Tibial nerve (tissue), 4 donors: ENCODE measurements around the gene MEDAG. TPM values are rescaled to one million over a fixed set of nuclear protein-coding genes. Genes with fewer than 3 reads are reported as not detected.
"Not testable (repeated sequence)": the region's sequence is repeated elsewhere in the genome, so short reads cannot be mapped to it uniquely, and the experiment has no call there.

Source experiments
- DNase-seq, 2 donors: peaks; one replicate each; pipeline ENCODE4 v3.0.0-alpha.2; 2019; ENCODE audit warnings: low spot score in 2 of 2
- H3K27ac ChIP-seq, 4 donors: fragments of 200-600 bp; sonication (generic) in 3 of 4; one replicate each; pipeline ENCODE4 v1.5.1; 2017 to 2019; ENCODE audit warnings: mild to moderate bottlenecking in 1 of 4
- H3K27me3 ChIP-seq, 2 donors: fragments of 200-600 bp; sonication (generic) in 1 of 2; one replicate each; pipeline versions ENCODE4 v1.5.1 to v1.6.0; 2017 to 2019
- H3K36me3 ChIP-seq, 3 donors: fragments of 200-600 bp; sonication (generic); one replicate each; pipeline ENCODE4 v1.5.1; 2018 to 2019
- H3K4me1 ChIP-seq, 4 donors: fragments of 200-600 bp; sonication (generic) in 3 of 4; one replicate each; pipeline ENCODE4 v1.5.1; 2017 to 2019
- H3K4me3 ChIP-seq, 4 donors: fragments of 200-600 bp; sonication (generic) in 3 of 4; one replicate each; pipeline ENCODE4 v1.5.1; 2017 to 2019; ENCODE audit warnings: mild to moderate bottlenecking in 1 of 4, moderate library complexity in 1 of 4
- H3K9me3 ChIP-seq, 4 donors: fragments of 200-600 bp; sonication (generic) in 3 of 4; one replicate each; pipeline ENCODE4 v1.5.1; 2017 to 2019
- CTCF ChIP-seq, 5 experiments: fragments of 200-600 bp in 3 of 5; fragments of 450-650 bp in 2 of 5; sonication (generic) in 3 of 5; IDR thresholded peaks; one replicate each; pipeline ENCODE4 v1.5.1; 2016 to 2019; ENCODE audit warnings: antibody characterized with exemption in 5 of 5, mild to moderate bottlenecking in 3 of 5, moderate library complexity in 2 of 5
- EP300 ChIP-seq, 2 donors: sonication (generic); formaldehyde crosslinking; IDR thresholded peaks; one replicate each; pipeline ENCODE4 v1.6.1; 2017; ENCODE audit warnings: antibody characterized with exemption in 2 of 2, mild to moderate bottlenecking in 1 of 2
- POLR2A ChIP-seq, 2 donors: fragments of 450-650 bp; IDR thresholded peaks; one replicate each; pipeline ENCODE4 v1.6.1; 2017; ENCODE audit warnings: antibody characterized with exemption in 2 of 2, mild to moderate bottlenecking in 2 of 2, moderate library complexity in 2 of 2
- WGBS, 2 donors: methylation state at CpG; one replicate each; pipeline ENCODE4 v1.1.5; 2018; 5-methylcytosine and 5-hydroxymethylcytosine counted together
- total RNA-seq, 4 donors: library from RNA; depleted of rRNA; stranded (reverse); fragments of >200 nt; gene quantifications; one replicate each; pipeline ENCODE4 v1.1.0, GENCODE V29; 2016

Gene MEDAG
- total RNA-seq, 4 donors from 2014 or later = 95.1 to 151 (median 122) TPM

DNA sequence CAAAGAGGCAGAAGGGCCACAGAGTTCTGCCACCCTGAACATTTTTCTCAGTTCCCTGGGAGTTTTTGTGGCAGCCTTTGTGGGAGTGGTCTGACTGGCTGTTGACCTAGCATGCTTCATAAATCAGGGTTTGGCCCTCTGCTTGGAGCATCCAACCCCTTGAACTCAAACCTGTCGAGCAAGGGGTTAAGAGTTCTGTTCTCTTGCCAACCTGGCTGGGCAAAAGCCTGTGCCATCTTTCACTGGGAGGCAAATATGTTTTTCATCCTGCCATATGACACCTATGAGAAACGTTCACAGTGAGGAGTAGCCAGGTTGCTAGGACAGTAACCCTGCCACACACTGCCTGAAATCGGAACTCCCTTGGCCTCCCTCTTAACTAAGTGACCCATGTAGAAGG lies 18.6 kb downstream of the MEDAG start:
- WGBS, 2 donors = 71 to 85% methylated on average over 3 of the region's 3 CpGs
- peaks cover 0 to 25% (median 0%) of the 10 kb centered on the region in 3 donors for H3K36me3 ChIP-seq

DNA sequence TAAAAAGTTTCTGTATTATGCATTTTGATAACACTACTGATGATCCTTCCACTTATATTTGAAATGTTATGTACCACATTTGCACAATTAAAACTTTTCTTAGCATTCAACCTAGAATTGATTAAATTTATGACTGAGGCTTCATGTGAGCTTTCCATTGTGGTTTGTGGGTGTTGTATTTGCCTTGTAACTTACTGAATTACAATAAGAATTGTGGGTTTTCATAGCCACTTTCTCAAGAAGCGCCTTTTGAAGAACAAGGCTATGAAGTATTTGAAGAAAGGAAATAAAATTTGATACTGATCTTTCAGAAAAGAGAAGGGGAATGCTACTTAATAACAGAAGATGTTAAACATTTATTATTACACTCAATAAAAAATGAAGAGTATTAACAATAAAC lies 19.4 kb downstream of the MEDAG start:
- 84 to 89% methylated on average over 1 of the region's 1 CpG for WGBS, 2 donors
- no peaks in the 10 kb centered on the region for H3K4me1 ChIP-seq
- H3K27me3 ChIP-seq = no peaks in the 10 kb centered on the region
- TF ChIP-seq CTCF (IDR thresholded peaks at IDR 0.05) (no peak), POLR2A (IDR thresholded peaks at IDR 0.05) (no peak)
- H3K4me3 ChIP-seq = no peak overlapping the region
- peaks cover 0 to 25% (median 0%) of the 10 kb centered on the region in 3 donors for H3K36me3 ChIP-seq
- DNase-seq = no peak
- H3K27ac ChIP-seq = no peak overlapping the region
- no peaks in the 10 kb centered on the region for H3K9me3 ChIP-seq

More for the DNA sequence above, 18.6 kb downstream of the MEDAG start:
- TF ChIP-seq CTCF (IDR thresholded peaks at IDR 0.05) (no peak), EP300 (IDR thresholded peaks at IDR 0.05) (no peak), POLR2A (IDR thresholded peaks at IDR 0.05) (no peak)
- no peaks in the 10 kb centered on the region for H3K4me1 ChIP-seq
- DNase-seq = no peak
- H3K27me3 ChIP-seq = no peaks in the 10 kb centered on the region
- H3K9me3 ChIP-seq = no peaks in the 10 kb centered on the region
- no peak overlapping the region for H3K4me3 ChIP-seq
- H3K27ac ChIP-seq = no peak overlapping the region

DNA sequence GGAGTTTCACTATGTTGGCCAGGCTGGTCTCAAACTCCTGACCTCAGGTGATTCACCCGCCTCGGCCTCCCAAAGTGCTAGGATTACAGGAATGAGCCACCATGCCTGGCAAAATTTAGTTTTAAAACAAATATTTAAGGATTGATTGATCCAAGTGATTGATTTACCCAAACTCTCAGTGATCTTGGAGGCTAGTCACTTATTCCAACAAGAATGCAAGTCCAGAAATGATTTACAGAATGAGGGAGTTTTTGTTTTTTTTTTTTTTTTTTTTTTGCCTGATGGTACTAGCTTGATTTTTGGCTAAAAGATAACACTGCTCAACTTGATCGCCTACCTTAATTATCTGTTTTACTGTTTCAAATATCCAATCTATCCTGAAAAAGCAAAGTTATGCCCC lies 20.7 kb downstream of the MEDAG start:
- H3K9me3 ChIP-seq = no peaks in the 10 kb centered on the region
- 86 to 87% methylated on average over 3 of the region's 3 CpGs for WGBS, 2 donors
- H3K4me3 ChIP-seq = no peak overlapping the region

DNA sequence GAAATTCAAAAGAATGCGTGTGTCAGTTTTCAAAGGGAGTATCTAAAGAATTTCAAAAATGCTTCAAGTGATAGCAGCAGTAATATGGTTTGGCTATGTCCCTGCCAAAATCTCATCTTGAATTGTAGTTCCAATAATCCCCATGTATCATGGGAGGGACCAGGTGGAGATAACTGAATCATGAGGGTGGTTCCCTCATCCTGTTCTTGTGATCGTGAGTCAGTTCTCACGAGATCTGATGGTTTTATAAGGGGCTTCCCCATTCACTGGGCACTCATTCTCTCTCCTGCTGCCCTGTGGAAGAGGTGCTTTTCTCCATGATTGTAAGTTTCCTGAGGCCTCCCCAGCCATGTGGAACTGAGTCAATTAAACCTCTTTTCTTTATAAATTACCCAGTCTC lies 21.1 kb downstream of the MEDAG start:
- not testable (repeated sequence) for H3K9me3 ChIP-seq, H3K4me1 ChIP-seq, DNase-seq, H3K27me3 ChIP-seq, H3K4me3 ChIP-seq
- 56 to 62% methylated on average over 3 of the region's 3 CpGs for WGBS, 2 donors
- Histone ChIP-seq H3K27ac (peak overlapping the region in 1 of 4 donors; percentile 28), H3K36me3 (peaks cover 0 to 25% (median 0%) of the 10 kb centered on the region in 3 donors)

More for the DNA sequence above, 20.7 kb downstream of the MEDAG start:
- Histone ChIP-seq H3K36me3 (peaks cover 0 to 25% (median 0%) of the 10 kb centered on the region in 3 donors), H3K4me1 (no peaks in the 10 kb centered on the region), H3K27ac (no peak overlapping the region), H3K27me3 (no peaks in the 10 kb centered on the region)
- TF ChIP-seq POLR2A (IDR thresholded peaks at IDR 0.05) (no peak), CTCF (IDR thresholded peaks at IDR 0.05) (no peak)
- DNase-seq = no peak

DNA sequence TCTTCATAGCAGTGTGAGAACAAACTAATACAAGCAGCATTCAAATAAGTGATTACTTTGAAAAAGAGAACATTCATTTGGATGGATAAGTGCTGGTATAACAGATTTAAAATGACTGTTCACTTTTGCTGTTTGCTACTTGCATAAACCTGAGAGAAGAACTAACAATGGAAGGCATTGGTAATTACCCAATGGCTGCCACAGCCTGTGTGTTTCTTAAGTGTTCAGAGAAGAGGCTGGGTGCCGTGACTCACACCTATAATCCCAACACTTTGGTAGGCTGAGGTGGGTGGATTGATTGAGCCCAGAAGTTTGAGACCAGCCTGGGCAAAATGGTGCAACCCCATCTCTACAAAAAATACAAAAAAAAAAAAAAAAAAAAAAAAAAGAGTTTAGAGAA lies 21.5 kb downstream of the MEDAG start:
- TF ChIP-seq CTCF (IDR thresholded peaks at IDR 0.05) = no peak
- TF ChIP-seq POLR2A (IDR thresholded peaks at IDR 0.05) = no peak
- no peak for TF ChIP-seq EP300 (IDR thresholded peaks at IDR 0.05)
- WGBS, 2 donors = 94 to 100% methylated on average over 1 of the region's 1 CpG

DNA sequence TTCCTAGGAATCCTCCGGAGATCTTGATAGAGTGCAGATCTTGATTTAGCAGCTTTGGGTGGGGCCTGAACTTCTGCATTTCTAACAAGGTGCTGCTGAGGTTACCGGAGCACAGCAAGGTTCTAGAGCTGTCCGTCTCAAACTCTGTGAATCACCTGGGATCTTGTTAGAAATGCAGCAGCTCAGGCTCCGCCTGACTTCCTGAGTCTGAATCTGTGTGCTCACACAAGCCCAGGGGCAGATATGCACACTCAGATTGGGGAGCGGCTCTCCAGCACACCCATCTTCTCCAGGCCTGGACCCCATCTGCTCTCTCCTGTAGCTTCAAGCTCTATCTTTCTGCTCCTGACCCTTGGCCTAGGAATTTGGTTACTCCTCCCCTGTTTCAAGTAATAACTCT lies 22.9 kb downstream of the MEDAG start:
- no peak for TF ChIP-seq EP300 (IDR thresholded peaks at IDR 0.05)
- TF ChIP-seq POLR2A (IDR thresholded peaks at IDR 0.05) = no peak
- no peak for TF ChIP-seq CTCF (IDR thresholded peaks at IDR 0.05)
- no peak overlapping the region for H3K4me3 ChIP-seq
- no peak overlapping the region for H3K27ac ChIP-seq
- DNase-seq = no peak
- no peaks in the 10 kb centered on the region for H3K4me1 ChIP-seq
- 88 to 89% methylated on average over 5 of the region's 5 CpGs for WGBS, 2 donors
- H3K9me3 ChIP-seq = no peaks in the 10 kb centered on the region
- no peaks in the 10 kb centered on the region for H3K27me3 ChIP-seq
- H3K36me3 ChIP-seq = peaks cover 0 to 9% (median 0%) of the 10 kb centered on the region in 3 donors

More for the DNA sequence above, 21.5 kb downstream of the MEDAG start:
- Histone ChIP-seq H3K36me3 (peaks cover 0 to 22% (median 0%) of the 10 kb centered on the region in 3 donors), H3K27me3 (no peaks in the 10 kb centered on the region), H3K4me3 (no peak overlapping the region), H3K9me3 (no peaks in the 10 kb centered on the region), H3K27ac (peak overlapping the region in 1 of 4 donors; percentile 28), H3K4me1 (no peaks in the 10 kb centered on the region)
- DNase-seq = no peak
